Astrocyte (in vitro differentiated cells and primary cell): Measurements from ENCODE around the gene NKIRAS1. TPM values are rescaled to one million over a fixed set of nuclear protein-coding genes. Genes with fewer than 3 reads are reported as not detected.
A peak's percentile ranks its signal among the peaks of the same experiment; 100 is the strongest.

Experiments
- DNase-seq: peaks from one replicate; pipeline ENCODE4 v3.0.0-alpha.2; 2010; ENCODE audit warnings: low read depth
- FAIRE-seq: peaks from 2 replicates; lab custom pipeline; 2011; peaks lifted over from hg19 to GRCh38; lab: Jason Lieb, UNC
- H2AFZ ChIP-seq: 2 replicates; pipeline ENCODE4 v1.6.0; 2012; ENCODE audit warnings: low read depth, low read length, inconsistent platforms
- H3K27ac ChIP-seq: 2 replicates; pipeline ENCODE4 v1.5.1; 2011; ENCODE audit warnings: low read depth, low read length, inconsistent platforms
- H3K27me3 ChIP-seq: 2 replicates; pipeline ENCODE4 v1.6.0; 2011; ENCODE audit warnings: low read length, inconsistent platforms; ENCODE audit not compliant: insufficient read depth
- H3K36me3 ChIP-seq: 2 replicates; pipeline ENCODE4 v1.5.1; 2011; ENCODE audit warnings: low read length, inconsistent platforms; ENCODE audit not compliant: insufficient read depth
- H3K4me1 ChIP-seq: 2 replicates; pipeline ENCODE4 v1.5.1; 2011; ENCODE audit warnings: low read length, inconsistent platforms; ENCODE audit not compliant: insufficient read depth
- H3K4me2 ChIP-seq: 2 replicates; pipeline ENCODE4 v1.6.0; 2012; ENCODE audit warnings: low read length, inconsistent platforms
- H3K4me3 ChIP-seq: 2 replicates; pipeline ENCODE4 v1.5.1; 2011; ENCODE audit warnings: low read depth, mild to moderate bottlenecking, low read length, inconsistent platforms; ENCODE audit not compliant: insufficient read depth
- H3K79me2 ChIP-seq: 2 replicates; pipeline ENCODE4 v1.6.0; 2012; ENCODE audit warnings: mild to moderate bottlenecking, low read length, inconsistent platforms; ENCODE audit not compliant: insufficient read depth
- H3K9ac ChIP-seq: 2 replicates; pipeline ENCODE4 v1.6.0; 2012; ENCODE audit warnings: mild to moderate bottlenecking, low read length, inconsistent platforms
- H3K9me3 ChIP-seq: 2 replicates; pipeline ENCODE4 v1.5.1; 2012; ENCODE audit warnings: low read depth, mild to moderate bottlenecking, low read length, inconsistent platforms; ENCODE audit not compliant: insufficient read depth
- H4K20me1 ChIP-seq: 2 replicates; pipeline ENCODE4 v1.6.0; 2012; ENCODE audit warnings: low read length, inconsistent platforms; ENCODE audit not compliant: insufficient read depth
- H3K27ac Mint-ChIP-seq: one replicate; pipeline ENCODE4 v1.8.0; 2021; ENCODE audit warnings: mild to moderate bottlenecking, mixed read lengths; ENCODE audit not compliant: unreplicated experiment
- H3K27me3 Mint-ChIP-seq: one replicate; pipeline ENCODE4 v1.8.0; 2021; ENCODE audit warnings: low read depth, mixed read lengths; ENCODE audit not compliant: unreplicated experiment
- H3K36me3 Mint-ChIP-seq: one replicate; pipeline ENCODE4 v1.8.0; 2021; ENCODE audit warnings: low read depth, mixed read lengths; ENCODE audit not compliant: unreplicated experiment
- H3K4me1 Mint-ChIP-seq: one replicate; pipeline ENCODE4 v1.8.0; 2021; ENCODE audit warnings: low read depth, mixed read lengths; ENCODE audit not compliant: unreplicated experiment
- H3K4me3 Mint-ChIP-seq: one replicate; pipeline ENCODE4 v1.8.0; 2021; ENCODE audit warnings: mild to moderate bottlenecking, moderate library complexity, mixed read lengths; ENCODE audit not compliant: unreplicated experiment
- H3K9me3 Mint-ChIP-seq: one replicate; pipeline ENCODE4 v1.8.0; 2021; ENCODE audit warnings: mild to moderate bottlenecking, mixed read lengths; ENCODE audit not compliant: unreplicated experiment
- CTCF ChIP-seq: IDR thresholded peaks from 2 replicates; pipeline ENCODE4 v1.5.1; 2011; ENCODE audit warnings: low read depth, mild to moderate bottlenecking, inconsistent platforms, low read length, moderate library complexity; ENCODE audit not compliant: insufficient read depth
- EZH2 ChIP-seq: IDR thresholded peaks from 2 replicates; pipeline ENCODE4 v1.6.1; 2012; ENCODE audit warnings: mild to moderate bottlenecking, low read length, inconsistent platforms; ENCODE audit not compliant: insufficient read depth
- total RNA-seq: library from RNA; stranded (reverse); gene quantifications from 2 replicates; pipeline ENCODE4 v1.2.1, GENCODE V29; 2021

NKIRAS1 gene
- total RNA-seq, 1 donor from 2014 or later = 11.0 TPM

- FAIRE-seq (no peak), DNase-seq (peak; percentile 57)
- TF ChIP-seq EZH2 (no peak), CTCF (no peak)
Measured at GRCh38 chr3:23944861-23945662, 28.3 kb upstream of the NKIRAS1 start, which contains the start of gene NR1D2. Gene NR1D2 (plus strand): TSS chr3:23945286. CDS start chr3:23945579, 293 bp downstream.

DNA sequence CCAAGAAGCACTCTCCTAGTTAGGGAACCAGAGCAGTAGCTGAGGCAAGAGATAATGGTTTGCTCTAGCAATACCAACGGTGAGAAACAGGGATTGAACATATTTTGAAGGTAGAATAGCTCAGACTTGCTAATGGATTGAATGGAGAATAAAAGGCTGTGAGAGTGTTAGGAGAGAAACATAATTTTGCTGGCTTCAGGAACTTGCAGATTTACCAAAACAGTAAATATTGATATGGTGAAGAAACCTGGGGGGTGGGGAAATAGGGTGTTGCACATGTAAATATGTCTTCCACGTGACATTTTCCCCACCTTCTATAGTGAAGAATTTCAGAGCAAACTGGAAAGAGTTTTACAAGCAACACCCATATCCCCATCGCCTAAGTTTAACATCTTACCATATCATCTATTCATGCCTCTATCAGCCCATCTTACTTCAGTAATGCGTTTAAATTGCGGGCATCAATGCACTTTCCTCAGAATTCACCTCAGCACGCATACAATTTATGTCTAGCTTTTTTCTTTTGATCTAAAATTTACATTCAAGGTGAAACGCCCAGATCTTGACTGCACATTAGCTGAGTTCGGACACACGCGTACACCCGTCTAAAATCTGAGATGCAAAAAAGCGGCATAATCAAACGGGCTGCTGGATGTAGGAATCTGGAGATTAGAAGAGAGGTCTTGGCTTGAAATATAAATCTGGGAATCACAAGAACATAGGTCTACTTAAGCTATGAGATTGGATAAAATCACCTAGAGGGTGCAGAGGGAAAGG lies 27.4 kb upstream of the NKIRAS1 start:
- H3K27me3 ChIP-seq = peaks cover 6% of the 10 kb centered on the region
- no peak overlapping the region for H2AFZ ChIP-seq
- H3K27ac ChIP-seq = no peak overlapping the region
- H4K20me1 ChIP-seq = peaks cover 22% of the 10 kb centered on the region
- peak overlapping the region; percentile 92 for H3K4me2 ChIP-seq
- no peaks in the 10 kb centered on the region for H3K9me3 ChIP-seq
- TF ChIP-seq CTCF (no peak), EZH2 (no peak)
- Mint-ChIP-seq H3K27me3 (no peaks in the 10 kb centered on the region), H3K27ac (peak overlapping the region; percentile 83), H3K36me3 (peaks cover 2% of the 10 kb centered on the region), H3K4me1 (peaks cover 10% of the 10 kb centered on the region), H3K9me3 (no peaks in the 10 kb centered on the region), H3K4me3 (peak overlapping the region; percentile 79)
- H3K4me1 ChIP-seq = peaks cover 19% of the 10 kb centered on the region
- peaks cover 21% of the 10 kb centered on the region for H3K79me2 ChIP-seq
- peak overlapping the region; percentile 65 for H3K4me3 ChIP-seq
- no peaks in the 10 kb centered on the region for H3K36me3 ChIP-seq
- DNase-seq (no peak), FAIRE-seq (no peak)
- H3K9ac ChIP-seq = peak overlapping the region; percentile 88

More at GRCh38 chr3:23944861-23945662, 28.3 kb upstream of the NKIRAS1 start, which contains the start of gene NR1D2:
- H3K27ac ChIP-seq = peak within 1 kb of the TSS; percentile 90
- H3K4me3 ChIP-seq = peak within 1 kb of the TSS; percentile 78
- H3K4me1 ChIP-seq = peaks cover 19% of the 10 kb centered on the region
- H3K27me3 ChIP-seq = peaks cover 6% of the 10 kb centered on the region
- H3K4me3 Mint-ChIP-seq = peak within 1 kb of the TSS; percentile 94
- no peaks in the 10 kb centered on the region for H3K9me3 Mint-ChIP-seq
- no peaks in the 10 kb centered on the region for H3K9me3 ChIP-seq
- H3K9ac ChIP-seq = peak within 1 kb of the TSS; percentile 92
- H2AFZ ChIP-seq = peak within 1 kb of the TSS; percentile 76
- peaks cover 16% of the 10 kb centered on the region for H3K4me1 Mint-ChIP-seq
- H3K27me3 Mint-ChIP-seq = no peaks in the 10 kb centered on the region
- H3K27ac Mint-ChIP-seq = peak within 1 kb of the TSS; percentile 83
- H3K36me3 Mint-ChIP-seq = peaks cover 2% of the 10 kb centered on the region
- H3K4me2 ChIP-seq = peak within 1 kb of the TSS; percentile 92
- peaks cover 29% of the 10 kb centered on the region for H3K79me2 ChIP-seq
- H3K36me3 ChIP-seq = no peaks in the 10 kb centered on the region
- peaks cover 31% of the 10 kb centered on the region for H4K20me1 ChIP-seq
